ENCODE data around the gene ADNP.

Gene ADNP

GRCh38 chr20:50872560-50873425 is 58.4 kb downstream of the ADNP start:
- DNase-seq (ENCODE audit: low read depth) = no peak

- no peak for DNase-seq (ENCODE audit: low read depth)
Measured at GRCh38 chr20:50870561-50871161, 60.6 kb downstream of the ADNP start.

GRCh38 chr20:50868509-50869495 is 62.4 kb downstream of the ADNP start:
- DNase-seq (ENCODE audit: low read depth) = no peak

GRCh38 chr20:50867805-50868204 is 63.4 kb downstream of the ADNP start:
- DNase-seq (ENCODE audit: low read depth) = no peak

GRCh38 chr20:50866831-50867230 is 64.4 kb downstream of the ADNP start:
- DNase-seq (ENCODE audit: low read depth) = no peak

GRCh38 chr20:50866036-50866685 is 65.1 kb downstream of the ADNP start:
- no peak for DNase-seq (ENCODE audit: low read depth)

GRCh38 chr20:50865591-50865990 is 65.6 kb downstream of the ADNP start:
- DNase-seq (ENCODE audit: low read depth) = no peak

GRCh38 chr20:50865114-50865513 is 66.1 kb downstream of the ADNP start:
- no peak for DNase-seq (ENCODE audit: low read depth)

GRCh38 chr20:50862546-50862945 is 68.7 kb downstream of the ADNP start:
- DNase-seq (ENCODE audit: low read depth) = no peak

GRCh38 chr20:50861012-50861411 is 70.2 kb downstream of the ADNP start:
- no peak for DNase-seq (ENCODE audit: low read depth)

- no peak for DNase-seq (ENCODE audit: low read depth)
Measured at GRCh38 chr20:50859161-50859560, 72.1 kb downstream of the ADNP start.

GRCh38 chr20:50858525-50858924 is 72.7 kb downstream of the ADNP start:
- DNase-seq (ENCODE audit: low read depth) = no peak

GRCh38 chr20:50857348-50857747 is 73.9 kb downstream of the ADNP start:
- DNase-seq (ENCODE audit: low read depth) = no peak

GRCh38 chr20:50856475-50857041 is 74.7 kb downstream of the ADNP start:
- DNase-seq (ENCODE audit: low read depth) = no peak

- DNase-seq (ENCODE audit: low read depth) = no peak
Measured at GRCh38 chr20:50855498-50856474, 75.5 kb downstream of the ADNP start.

- DNase-seq (ENCODE audit: low read depth) = no peak
Measured at GRCh38 chr20:50854506-50855249, 76.6 kb downstream of the ADNP start.

GRCh38 chr20:50852085-50852484 is 79.2 kb downstream of the ADNP start:
- DNase-seq (ENCODE audit: low read depth) = no peak

- DNase-seq (ENCODE audit: low read depth) = no peak
Measured at GRCh38 chr20:50850721-50851286, 80.4 kb downstream of the ADNP start.

Data from GM04504 (cell line).